ENCODE results near the gene ECM2.

DNA sequence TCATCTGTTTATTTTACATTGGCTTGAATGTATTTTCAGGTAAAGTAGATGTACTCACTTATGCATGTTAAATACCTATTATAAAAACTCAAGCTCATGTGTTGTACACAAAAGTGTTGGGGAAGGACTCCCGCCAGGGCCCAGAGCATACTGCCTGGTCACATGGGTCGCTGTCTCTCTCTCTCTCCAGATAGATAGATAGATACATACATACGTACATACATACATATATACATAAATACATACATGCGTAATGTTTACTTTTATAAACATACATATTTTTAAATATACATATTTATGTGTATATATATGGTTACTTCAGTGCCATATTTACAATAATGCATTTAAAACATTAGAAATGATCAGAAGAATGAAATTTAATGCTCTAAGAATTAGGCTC, 78.2 kb downstream of the ECM2 start:
- TF ChIP-seq, protein P1, sequence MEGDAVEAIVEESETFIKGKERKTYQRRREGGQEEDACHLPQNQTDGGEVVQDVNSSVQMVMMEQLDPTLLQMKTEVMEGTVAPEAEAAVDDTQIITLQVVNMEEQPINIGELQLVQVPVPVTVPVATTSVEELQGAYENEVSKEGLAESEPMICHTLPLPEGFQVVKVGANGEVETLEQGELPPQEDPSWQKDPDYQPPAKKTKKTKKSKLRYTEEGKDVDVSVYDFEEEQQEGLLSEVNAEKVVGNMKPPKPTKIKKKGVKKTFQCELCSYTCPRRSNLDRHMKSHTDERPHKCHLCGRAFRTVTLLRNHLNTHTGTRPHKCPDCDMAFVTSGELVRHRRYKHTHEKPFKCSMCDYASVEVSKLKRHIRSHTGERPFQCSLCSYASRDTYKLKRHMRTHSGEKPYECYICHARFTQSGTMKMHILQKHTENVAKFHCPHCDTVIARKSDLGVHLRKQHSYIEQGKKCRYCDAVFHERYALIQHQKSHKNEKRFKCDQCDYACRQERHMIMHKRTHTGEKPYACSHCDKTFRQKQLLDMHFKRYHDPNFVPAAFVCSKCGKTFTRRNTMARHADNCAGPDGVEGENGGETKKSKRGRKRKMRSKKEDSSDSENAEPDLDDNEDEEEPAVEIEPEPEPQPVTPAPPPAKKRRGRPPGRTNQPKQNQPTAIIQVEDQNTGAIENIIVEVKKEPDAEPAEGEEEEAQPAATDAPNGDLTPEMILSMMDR (IDR thresholded peaks at IDR 0.05; ENCODE audit: insufficient read depth, low read depth, low read length): no peak
- TF ChIP-seq EZH2 (IDR thresholded peaks at IDR 0.05; ENCODE audit: insufficient read depth, low read length): no peak
